ENCODE measurements around the gene TPM4. TPM values are rescaled to one million over a fixed set of nuclear protein-coding genes. Genes with fewer than 3 reads are reported as not detected.
"Not testable (repeated sequence)": the region's sequence is repeated elsewhere in the genome, so short reads cannot be mapped to it uniquely, and the experiment has no call there.

The TPM4 gene
- 357 and 373 TPM in 2 replicates for total RNA-seq
- long read RNA-seq, transcript TPM4-213 (1 exons, 2,672 nt), result minor isoform, 13 of 408 reads
- long read RNA-seq, transcript TPM4-201 (8 exons, 2,666 nt), result major isoform, 364 of 408 reads
- long read RNA-seq, partial matches to known transcripts, result 11 of 408 reads
- long read RNA-seq, other reads (novel, unspliced or antisense), result 20 of 408 reads

DNA sequence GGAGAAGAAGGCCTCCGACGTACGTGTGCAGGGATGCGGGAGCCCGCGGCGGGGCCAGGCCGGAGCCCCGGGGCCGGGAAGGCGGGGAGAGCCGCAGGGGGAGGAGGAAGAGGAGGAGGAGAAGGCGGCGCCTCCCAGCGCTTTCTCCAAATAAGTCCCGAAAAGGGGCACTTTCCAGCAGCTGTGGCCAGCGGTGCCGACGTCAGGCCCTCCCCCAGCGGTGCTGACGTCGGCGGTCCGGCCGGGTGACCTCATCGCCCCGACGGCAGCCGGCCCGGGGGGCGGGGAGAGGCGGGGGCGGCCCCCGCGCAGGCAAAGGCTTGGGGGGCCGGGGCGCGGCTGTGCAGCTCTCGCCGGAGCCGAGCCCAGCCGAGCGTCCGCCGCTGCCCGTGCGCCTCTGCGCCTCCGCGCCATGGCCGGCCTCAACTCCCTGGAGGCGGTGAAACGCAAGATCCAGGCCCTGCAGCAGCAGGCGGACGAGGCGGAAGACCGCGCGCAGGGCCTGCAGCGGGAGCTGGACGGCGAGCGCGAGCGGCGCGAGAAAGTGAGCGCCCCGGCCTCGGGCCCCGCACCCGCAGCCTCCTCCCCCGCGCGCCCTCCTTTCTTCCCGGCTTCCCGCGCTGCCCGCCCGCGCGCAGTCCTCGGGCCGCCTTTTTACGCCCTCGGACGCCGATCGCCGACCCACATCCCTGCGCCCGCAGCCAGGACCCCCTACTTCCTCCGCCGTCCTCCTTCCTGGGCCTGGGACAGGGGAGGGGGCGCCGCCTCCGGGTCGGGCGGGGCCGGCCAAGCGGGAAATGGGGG is at the start of gene TPM4:
Gene TPM4, plus strand, starts transcription at position 342 of the 804 bp plus-strand sequence. Its CDS starts 71 bp downstream, at position 413.
- no peak for TF ChIP-seq CTCF (conservative IDR thresholded peaks at IDR 0.05)
- DNase-seq (ENCODE audit: low read depth, low spot score), result peak; percentile 71
- Mint-ChIP-seq H3K27me3 (ENCODE audit: low read depth) (peaks cover 9% of the 10 kb centered on the region), H3K4me3 (peak within 1 kb of the TSS; percentile 90), H3K27ac (ENCODE audit: unreplicated experiment) (peak within 1 kb of the TSS; percentile 98), H3K9me3 (no peaks in the 10 kb centered on the region), H3K4me1 (peaks cover 56% of the 10 kb centered on the region), H3K36me3 (ENCODE audit: low read depth) (peaks cover 7% of the 10 kb centered on the region)

GRCh38 chr19:16026756-16027155 is 49.5 kb upstream of the TPM4 start:
- H3K27ac Mint-ChIP-seq (ENCODE audit: unreplicated experiment), result no peak overlapping the region
- no peaks in the 10 kb centered on the region for H3K9me3 Mint-ChIP-seq
- no peaks in the 10 kb centered on the region for H3K4me1 Mint-ChIP-seq
- no peaks in the 10 kb centered on the region for H3K36me3 Mint-ChIP-seq (ENCODE audit: low read depth)
- no peak for DNase-seq (ENCODE audit: low read depth, low spot score)
- peaks cover 25% of the 10 kb centered on the region for H3K27me3 Mint-ChIP-seq (ENCODE audit: low read depth)
- no peak for TF ChIP-seq CTCF (conservative IDR thresholded peaks at IDR 0.05)
- H3K4me3 Mint-ChIP-seq, result no peak overlapping the region

GRCh38 chr19:16027528-16027927 is 48.8 kb upstream of the TPM4 start:
- TF ChIP-seq CTCF (conservative IDR thresholded peaks at IDR 0.05), result no peak
- Mint-ChIP-seq H3K27ac (ENCODE audit: unreplicated experiment) (no peak overlapping the region), H3K9me3 (no peaks in the 10 kb centered on the region), H3K4me3 (no peak overlapping the region), H3K4me1 (no peaks in the 10 kb centered on the region), H3K36me3 (ENCODE audit: low read depth) (no peaks in the 10 kb centered on the region), H3K27me3 (ENCODE audit: low read depth) (peaks cover 25% of the 10 kb centered on the region)
- no peak for DNase-seq (ENCODE audit: low read depth, low spot score)

DNA sequence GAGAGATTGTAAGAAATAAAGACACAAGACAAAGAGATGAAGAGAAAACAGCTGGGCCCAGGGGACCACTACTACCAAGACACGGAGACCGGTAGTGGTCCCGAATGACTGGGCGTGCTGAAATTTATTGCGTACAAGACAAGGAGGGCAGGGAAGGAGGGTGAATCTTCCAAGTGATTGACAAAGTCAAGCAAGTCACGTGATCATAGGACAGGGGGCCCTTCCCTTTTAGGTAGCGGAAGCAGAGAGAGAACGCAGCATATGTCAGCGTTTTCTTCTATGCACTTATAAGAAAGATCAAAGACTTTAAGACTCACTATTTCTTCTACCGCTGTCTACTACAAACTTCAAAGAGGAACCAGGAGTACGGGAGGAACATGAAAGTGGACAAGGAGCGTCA is 46.1 kb upstream of the TPM4 start:
- H3K36me3 Mint-ChIP-seq (ENCODE audit: low read depth); H3K9me3 Mint-ChIP-seq; H3K27ac Mint-ChIP-seq (ENCODE audit: unreplicated experiment): not testable (repeated sequence)

GRCh38 chr19:16030964-16031871 is 45.1 kb upstream of the TPM4 start:
- H3K27ac Mint-ChIP-seq (ENCODE audit: unreplicated experiment), result no peak overlapping the region

More for the DNA sequence above, 46.1 kb upstream of the TPM4 start:
- H3K4me3 Mint-ChIP-seq; H3K4me1 Mint-ChIP-seq; DNase-seq (ENCODE audit: low read depth, low spot score): not testable (repeated sequence)
- H3K27me3 Mint-ChIP-seq (ENCODE audit: low read depth), result peaks cover 25% of the 10 kb centered on the region

More at GRCh38 chr19:16030964-16031871, 45.1 kb upstream of the TPM4 start:
- TF ChIP-seq CTCF (conservative IDR thresholded peaks at IDR 0.05), result no peak
- Mint-ChIP-seq H3K9me3 (no peaks in the 10 kb centered on the region), H3K4me3 (no peak overlapping the region), H3K4me1 (no peaks in the 10 kb centered on the region), H3K27me3 (ENCODE audit: low read depth) (peaks cover 22% of the 10 kb centered on the region), H3K36me3 (ENCODE audit: low read depth) (no peaks in the 10 kb centered on the region)
- DNase-seq (ENCODE audit: low read depth, low spot score), result no peak

All from neural crest cell (in vitro differentiated cells).